K562 (cell line): ENCODE data around the gene DNAJC1.

ENCODE experiments used
- ARNT ChIP-seq, 2 experiments: fragments of 450-650 bp; IDR thresholded peaks; 2 replicates each; pipeline ENCODE4 v1.6.1; 2016; ENCODE audit warnings: mild to moderate bottlenecking in 1 of 2
- BRF2 ChIP-seq: IDR thresholded peaks from 3 replicates; pipeline ENCODE4 v1.6.1; 2011; ENCODE audit warnings: borderline replicate concordance, mild to moderate bottlenecking; ENCODE audit not compliant: insufficient read length, insufficient read depth
- CTCF ChIP-seq, 3 experiments: IDR thresholded peaks in 2 of 3; conservative IDR thresholded peaks in 1 of 3; 2 replicates each; pipeline ENCODE4 v1.5.1; 2011 to 2012; ENCODE audit warnings: low read length in 3 of 3, mild to moderate bottlenecking in 3 of 3, control low read depth in 2 of 3, improper control_type of control experiment in 1 of 3, inconsistent platforms in 1 of 3, low read depth in 1 of 3, mixed read lengths in 1 of 3, moderate library complexity in 1 of 3; ENCODE audit not compliant: insufficient read depth in 2 of 3
- EP300 ChIP-seq: IDR thresholded peaks from 2 replicates; pipeline ENCODE4 v1.6.1; 2012; ENCODE audit warnings: low read length, improper control_type of control experiment
- ETV6 ChIP-seq, 3 experiments: fragments of 150-350 bp in 1 of 3; sonication (generic) in 1 of 3; formaldehyde crosslinking in 1 of 3; IDR thresholded peaks; 2 replicates each; pipeline versions ENCODE4 v1.6.1 to v1.8.0; 2014 to 2022; ENCODE audit warnings: borderline replicate concordance in 2 of 3, low read depth in 2 of 3, antibody characterized with exemption in 1 of 3, low read length in 1 of 3, mild to moderate bottlenecking in 1 of 3, missing genetic modification reagents in 1 of 3
- MAFK ChIP-seq: IDR thresholded peaks from 2 replicates; pipeline ENCODE4 v1.6.1; 2011; ENCODE audit warnings: low read length, improper control_type of control experiment
- RFX5 ChIP-seq: IDR thresholded peaks from 2 replicates; pipeline ENCODE4 v1.6.1; 2011; ENCODE audit warnings: low read depth, mild to moderate bottlenecking, improper control_type of control experiment, low read length
- WHSC1 ChIP-seq: IDR thresholded peaks from one replicate; pipeline ENCODE4 v1.6.1; 2012; ENCODE audit warnings: low read length, control low read depth, inconsistent platforms
- YBX1 ChIP-seq: fragments of 450-650 bp; IDR thresholded peaks from 2 replicates; pipeline ENCODE4 v1.7.1; 2016; ENCODE audit warnings: mild to moderate bottlenecking
- ZNF274 ChIP-seq: IDR thresholded peaks from 2 replicates; pipeline ENCODE4 v1.6.1; 2011; ENCODE audit warnings: low read depth, mild to moderate bottlenecking, low read length, moderate library complexity, borderline replicate concordance
- ZNF444 ChIP-seq: fragments of 250-450 bp; sonication (Bioruptor Pico); IDR thresholded peaks from 2 replicates; pipeline ENCODE4 v1.4.0; 2020; ENCODE audit warnings: mild to moderate bottlenecking, moderate library complexity

GRCh38 chr10:22016046-22016705, 12.6 kb upstream of the DNAJC1 start:
- no peak for TF ChIP-seq CTCF (IDR thresholded peaks at IDR 0.05 in 2 of 3, conservative IDR thresholded peaks at IDR 0.05 in 1 of 3; ENCODE audit: insufficient read depth in 2 of 3, low read depth in 1 of 3, low read length in 3 of 3)
- no peak for TF ChIP-seq RFX5
- no peak for TF ChIP-seq ZNF274
- no peak for TF ChIP-seq ARNT (IDR thresholded peaks at IDR 0.05)
- no peak for TF ChIP-seq ZNF444 (CRISPR knock-in tag)
- no peak for TF ChIP-seq YBX1
- TF ChIP-seq ETV6 (IDR thresholded peaks at IDR 0.05; ENCODE audit: borderline replicate concordance in 1 of 2, low read depth in 2 of 2, low read length in 1 of 2): no peak
- no peak for TF ChIP-seq ETV6 (CRISPR knock-in tag; IDR thresholded peaks at IDR 0.05; ENCODE audit: borderline replicate concordance)
- TF ChIP-seq MAFK: no peak
- TF ChIP-seq EP300: no peak
- no peak for TF ChIP-seq WHSC1
- TF ChIP-seq BRF2: no peak
